Fibroblast of mammary gland (primary cell): ENCODE data around the gene PTPRD.

Experiments
- DNase-seq: peaks from one replicate; pipeline ENCODE4 v3.0.0-alpha.2; 2010; ENCODE audit warnings: low read depth
- H3K4me3 ChIP-seq: 2 replicates; pipeline ENCODE4 v1.5.1; 2011; ENCODE audit warnings: low read depth, mild to moderate bottlenecking, low read length, moderate library complexity; ENCODE audit not compliant: control insufficient read depth
- CTCF ChIP-seq: conservative IDR thresholded peaks from 2 replicates; pipeline ENCODE4 v1.5.1; 2011; ENCODE audit warnings: low read depth, low read length, inconsistent platforms; ENCODE audit not compliant: control insufficient read depth, insufficient read depth

Gene PTPRD

GRCh38 chr9:10009401-10009800 is 603.4 kb downstream of the PTPRD start:
- no peak for TF ChIP-seq CTCF
- H3K4me3 ChIP-seq = no peak overlapping the region

GRCh38 chr9:10008101-10008799 is 604.6 kb downstream of the PTPRD start:
- DNase-seq = no peak
- H3K4me3 ChIP-seq = no peak overlapping the region
- no peak for TF ChIP-seq CTCF

More at GRCh38 chr9:10009401-10009800, 603.4 kb downstream of the PTPRD start:
- DNase-seq = no peak

GRCh38 chr9:10007356-10007755 is 605.4 kb downstream of the PTPRD start:
- no peak overlapping the region for H3K4me3 ChIP-seq
- TF ChIP-seq CTCF = no peak
- DNase-seq = no peak

GRCh38 chr9:10005206-10005605 is 607.6 kb downstream of the PTPRD start:
- DNase-seq = no peak
- no peak overlapping the region for H3K4me3 ChIP-seq
- no peak for TF ChIP-seq CTCF

GRCh38 chr9:10003047-10003446 is 609.8 kb downstream of the PTPRD start:
- TF ChIP-seq CTCF = no peak

GRCh38 chr9:10000669-10001068 is 612.1 kb downstream of the PTPRD start:
- DNase-seq = no peak
- no peak for TF ChIP-seq CTCF
- no peak overlapping the region for H3K4me3 ChIP-seq

More at GRCh38 chr9:10003047-10003446, 609.8 kb downstream of the PTPRD start:
- DNase-seq = no peak
- no peak overlapping the region for H3K4me3 ChIP-seq

- peak; percentile 17 for TF ChIP-seq CTCF
- no peak overlapping the region for H3K4me3 ChIP-seq
- peak; percentile 1 for DNase-seq
These were observed 614.1 kb downstream of the PTPRD start for GRCh38 chr9:9998491-9999287.
